C4-2B (cell line): ENCODE measurements around the gene SLC22A31.

ENCODE experiments used
- CTCF ChIP-seq: fragments of 450-650 bp; conservative IDR thresholded peaks from 2 replicates; pipeline ENCODE4 v1.5.1; 2017; ENCODE audit warnings: mild to moderate bottlenecking
- ZFX ChIP-seq: fragments of 450-650 bp; IDR thresholded peaks from 2 replicates; pipeline ENCODE4 v1.6.1; 2017

DNA sequence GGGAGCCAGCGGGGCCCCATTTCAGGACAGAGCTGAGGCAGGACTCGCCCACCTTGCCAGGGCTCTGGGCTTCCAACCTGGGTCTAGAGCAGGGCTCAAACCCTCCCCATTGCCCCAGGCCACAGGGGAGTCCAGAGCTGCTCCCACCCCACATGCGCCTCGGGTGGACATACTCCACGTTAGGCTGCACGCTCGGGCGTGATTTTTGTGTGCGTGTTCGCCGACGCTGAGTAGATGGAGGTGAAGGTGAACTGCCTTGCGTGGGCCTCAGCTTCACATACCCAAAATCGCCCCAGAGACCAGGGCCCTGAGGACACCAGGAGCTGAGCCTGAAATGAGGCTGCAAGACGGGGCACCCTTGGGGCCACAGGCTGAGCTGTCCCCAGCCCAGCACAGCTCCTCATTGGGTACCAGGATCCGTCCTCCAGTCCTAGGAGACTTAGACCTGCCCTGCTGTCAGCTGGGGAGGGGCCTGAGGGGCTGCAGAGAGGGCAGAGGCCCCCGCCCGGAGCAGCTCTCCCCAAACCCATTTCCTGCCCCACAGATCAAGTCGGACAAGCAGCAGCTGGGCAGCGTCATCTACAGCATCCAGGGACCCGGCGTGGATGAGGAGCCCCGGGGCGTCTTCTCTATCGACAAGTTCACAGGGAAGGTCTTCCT, 20.6 kb downstream of the SLC22A31 start:
- TF ChIP-seq CTCF (no peak), ZFX (no peak)
